ENCODE data around the gene PODNL1. TPM values are rescaled to one million over a fixed set of nuclear protein-coding genes. Genes with fewer than 3 reads are reported as not detected.

PODNL1 gene
- total and polyA plus RNA-seq, 10 of the 15 experiments (the other 5 are each of a cell fraction or from before 2014, with no cell fraction given), result 0.04 to 0.44 TPM; not detected in 8

DNA sequence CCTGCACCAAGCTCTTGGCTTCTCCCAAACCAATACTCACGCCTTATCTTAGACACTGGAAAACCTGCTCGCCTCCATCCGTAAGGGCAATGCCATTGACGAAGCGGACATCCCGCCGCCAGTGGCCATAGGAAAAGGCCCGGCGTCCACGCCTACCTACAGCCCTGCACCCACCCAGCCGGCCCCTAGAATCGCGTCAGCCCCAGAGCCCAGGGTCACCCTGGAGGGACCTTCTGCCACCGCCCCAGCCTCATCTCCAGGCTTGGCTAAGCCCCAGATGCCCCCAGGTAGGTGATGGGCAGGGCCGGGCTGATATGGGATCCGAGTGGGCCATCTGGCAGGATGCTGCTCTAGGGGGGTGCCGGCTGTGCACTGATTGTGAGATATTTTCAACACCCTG lies 24.9 kb downstream of the PODNL1 start (continued):
- TF ChIP-seq TAF1 (IDR thresholded peaks at IDR 0.05; ENCODE audit: borderline replicate concordance, low read depth, low read length) (no peak), RAD51 (IDR thresholded peaks at IDR 0.05) (no peak), NRF1 (conservative IDR thresholded peaks at IDR 0.05; ENCODE audit: low read depth, low read length) (no peak), CBX5 (IDR thresholded peaks at IDR 0.05; ENCODE audit: low read depth) (no peak), HDGF (IDR thresholded peaks at IDR 0.05) (no peak), STAT3 (IDR thresholded peaks at IDR 0.05; ENCODE audit: low read depth, low read length) (no peak), EP300 (IDR thresholded peaks at IDR 0.05; ENCODE audit: borderline replicate concordance in 1 of 2, control insufficient read depth in 1 of 2, low read depth in 2 of 2, low read length in 2 of 2) (no peak), EZH2 (IDR thresholded peaks at IDR 0.05; ENCODE audit: borderline replicate concordance, control insufficient read depth, low read depth, low read length) (no peak), ZNF217 (IDR thresholded peaks at IDR 0.05) (no peak), MTA2 (IDR thresholded peaks at IDR 0.05; ENCODE audit: low read depth) (no peak)

DNA sequence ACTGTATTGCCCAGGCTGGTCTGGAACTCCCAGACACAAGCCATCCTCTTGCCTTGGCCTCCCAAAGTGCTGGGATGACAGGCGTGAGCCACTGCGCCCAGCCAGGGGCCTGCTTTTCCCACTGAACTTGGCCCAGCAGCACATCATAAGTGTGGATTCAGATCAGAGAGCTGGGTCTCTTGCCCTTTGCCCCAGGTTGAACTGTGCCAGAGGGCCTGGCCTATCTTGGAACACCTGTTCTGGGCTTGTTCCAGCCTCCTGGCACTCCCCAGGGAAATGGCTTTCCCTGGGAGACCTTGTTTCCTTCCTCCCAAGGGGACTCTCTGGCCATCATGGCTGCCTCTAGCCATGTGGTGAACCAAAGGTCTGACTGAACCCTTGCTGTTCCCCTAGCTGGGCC lies 28.8 kb downstream of the PODNL1 start:
- ChIA-PET RAD21 (ENCODE audit: unreplicated experiment) (no interaction called here), POLR2A (interaction anchor here (0.8 kb wide), 1 partner anchor 20 kb away, joined by 3 read pairs; no protein-coding TSS in a partner anchor), CTCF (interaction anchor here (1.5 to 1.8 kb wide), 2 partner anchors 151 to 227 kb away, joined by 3 to 7 read pairs; partner anchors contain the start of gene ASF1B), SMC1A (ENCODE audit: uncharacterized antibody, unreplicated experiment) (no interaction called here)
- Histone ChIP-seq H3K4me1 (ENCODE audit: control insufficient read depth, insufficient read depth, low read length) (no peaks in the 10 kb centered on the region; the same call in 1 of the 2 replicates), H3K4me2 (ENCODE audit: control insufficient read depth, insufficient read depth) (no peak overlapping the region), H3K27ac (ENCODE audit: control insufficient read depth, insufficient read depth) (no peak overlapping the region), H2AFZ (ENCODE audit: control insufficient read depth, low read depth, low read length) (no peak overlapping the region), H3K27me3 (replicated peaks in 1 of 2; ENCODE audit: control insufficient read depth in 2 of 2, insufficient read depth in 2 of 2, low read length in 1 of 2) (no peaks in the 10 kb centered on the region), H3K9ac (ENCODE audit: control insufficient read depth, insufficient read depth, low read length) (no peak overlapping the region), H3K36me3 (ENCODE audit: control insufficient read depth in 2 of 2, insufficient read depth in 2 of 2, low read length in 1 of 2) (peaks cover 0 to 7% of the 10 kb centered on the region in 2 experiments; a peak in 3 of 4 replicates), H3K79me2 (ENCODE audit: control insufficient read depth, insufficient read depth, low read length) (peaks cover 5% of the 10 kb centered on the region), H4K20me1 (ENCODE audit: control insufficient read depth, insufficient read depth) (no peaks in the 10 kb centered on the region), H3K4me3 (no peak overlapping the region), H3K9me3 (replicated peaks; ENCODE audit: control insufficient read depth, insufficient read depth, low read length) (no peaks in the 10 kb centered on the region)
- DNase-seq (ENCODE audit: low read depth, low spot score) (no peak), FAIRE-seq (no peak), ATAC-seq (no peak)
- 97% methylated on average over 2 of the region's 2 CpGs for WGBS (ENCODE audit: insufficient coverage, insufficient replicate concordance, low lambda C conversion rate, missing lambda C conversion rate)
- intact Hi-C loops (cut with micrococcal nuclease; ENCODE audit: unreplicated experiment) (no loop called here), in situ Hi-C loops (cut with MboI) (no loop called here)
- no TSS peak for BruUV-seq (replicated peaks)
- TF ChIP-seq, protein P1, sequence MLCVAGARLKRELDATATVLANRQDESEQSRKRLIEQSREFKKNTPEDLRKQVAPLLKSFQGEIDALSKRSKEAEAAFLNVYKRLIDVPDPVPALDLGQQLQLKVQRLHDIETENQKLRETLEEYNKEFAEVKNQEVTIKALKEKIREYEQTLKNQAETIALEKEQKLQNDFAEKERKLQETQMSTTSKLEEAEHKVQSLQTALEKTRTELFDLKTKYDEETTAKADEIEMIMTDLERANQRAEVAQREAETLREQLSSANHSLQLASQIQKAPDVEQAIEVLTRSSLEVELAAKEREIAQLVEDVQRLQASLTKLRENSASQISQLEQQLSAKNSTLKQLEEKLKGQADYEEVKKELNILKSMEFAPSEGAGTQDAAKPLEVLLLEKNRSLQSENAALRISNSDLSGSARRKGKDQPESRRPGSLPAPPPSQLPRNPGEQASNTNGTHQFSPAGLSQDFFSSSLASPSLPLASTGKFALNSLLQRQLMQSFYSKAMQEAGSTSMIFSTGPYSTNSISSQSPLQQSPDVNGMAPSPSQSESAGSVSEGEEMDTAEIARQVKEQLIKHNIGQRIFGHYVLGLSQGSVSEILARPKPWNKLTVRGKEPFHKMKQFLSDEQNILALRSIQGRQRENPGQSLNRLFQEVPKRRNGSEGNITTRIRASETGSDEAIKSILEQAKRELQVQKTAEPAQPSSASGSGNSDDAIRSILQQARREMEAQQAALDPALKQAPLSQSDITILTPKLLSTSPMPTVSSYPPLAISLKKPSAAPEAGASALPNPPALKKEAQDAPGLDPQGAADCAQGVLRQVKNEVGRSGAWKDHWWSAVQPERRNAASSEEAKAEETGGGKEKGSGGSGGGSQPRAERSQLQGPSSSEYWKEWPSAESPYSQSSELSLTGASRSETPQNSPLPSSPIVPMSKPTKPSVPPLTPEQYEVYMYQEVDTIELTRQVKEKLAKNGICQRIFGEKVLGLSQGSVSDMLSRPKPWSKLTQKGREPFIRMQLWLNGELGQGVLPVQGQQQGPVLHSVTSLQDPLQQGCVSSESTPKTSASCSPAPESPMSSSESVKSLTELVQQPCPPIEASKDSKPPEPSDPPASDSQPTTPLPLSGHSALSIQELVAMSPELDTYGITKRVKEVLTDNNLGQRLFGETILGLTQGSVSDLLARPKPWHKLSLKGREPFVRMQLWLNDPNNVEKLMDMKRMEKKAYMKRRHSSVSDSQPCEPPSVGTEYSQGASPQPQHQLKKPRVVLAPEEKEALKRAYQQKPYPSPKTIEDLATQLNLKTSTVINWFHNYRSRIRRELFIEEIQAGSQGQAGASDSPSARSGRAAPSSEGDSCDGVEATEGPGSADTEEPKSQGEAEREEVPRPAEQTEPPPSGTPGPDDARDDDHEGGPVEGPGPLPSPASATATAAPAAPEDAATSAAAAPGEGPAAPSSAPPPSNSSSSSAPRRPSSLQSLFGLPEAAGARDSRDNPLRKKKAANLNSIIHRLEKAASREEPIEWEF (IDR thresholded peaks at IDR 0.05; ENCODE audit: insufficient replicate concordance, low read depth, low read length), result no peak
- TF ChIP-seq IKZF1 (conservative IDR thresholded peaks at IDR 0.05) (no peak), NBN (IDR thresholded peaks at IDR 0.05) (no peak), IRF4 (IDR thresholded peaks at IDR 0.05; ENCODE audit: low read depth, low read length) (no peak), NR2C1 (IDR thresholded peaks at IDR 0.05) (no peak), ATF7 (IDR thresholded peaks at IDR 0.05; ENCODE audit: low read depth) (no peak), CHD2 (IDR thresholded peaks at IDR 0.05; ENCODE audit: borderline replicate concordance, low read depth, low read length) (no peak), YY1 (IDR thresholded peaks at IDR 0.05; ENCODE audit: low read depth, low read length) (no peak), FOXK2 (IDR thresholded peaks at IDR 0.05) (no peak), CBFB (IDR thresholded peaks at IDR 0.05; ENCODE audit: low read depth) (no peak)
- TF ChIP-seq, protein P2, sequence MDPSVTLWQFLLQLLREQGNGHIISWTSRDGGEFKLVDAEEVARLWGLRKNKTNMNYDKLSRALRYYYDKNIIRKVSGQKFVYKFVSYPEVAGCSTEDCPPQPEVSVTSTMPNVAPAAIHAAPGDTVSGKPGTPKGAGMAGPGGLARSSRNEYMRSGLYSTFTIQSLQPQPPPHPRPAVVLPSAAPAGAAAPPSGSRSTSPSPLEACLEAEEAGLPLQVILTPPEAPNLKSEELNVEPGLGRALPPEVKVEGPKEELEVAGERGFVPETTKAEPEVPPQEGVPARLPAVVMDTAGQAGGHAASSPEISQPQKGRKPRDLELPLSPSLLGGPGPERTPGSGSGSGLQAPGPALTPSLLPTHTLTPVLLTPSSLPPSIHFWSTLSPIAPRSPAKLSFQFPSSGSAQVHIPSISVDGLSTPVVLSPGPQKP (IDR thresholded peaks at IDR 0.05; ENCODE audit: low read depth, low read length), result no peak
